K562 (cell line): Measurements from ENCODE around the gene SUGP1. TPM values are rescaled to one million over a fixed set of nuclear protein-coding genes. Genes with fewer than 3 reads are reported as not detected.

Experiments
- ATF1 ChIP-seq, 2 experiments: fragments of 450-650 bp in 1 of 2; IDR thresholded peaks; 2 replicates each; pipeline ENCODE4 v1.6.1; 2016; ENCODE audit warnings: missing compliant biosample characterization in 1 of 2, missing genetic modification characterization in 1 of 2
- CREM ChIP-seq: IDR thresholded peaks from 2 replicates; pipeline ENCODE4 v1.6.1; 2014; ENCODE audit warnings: antibody characterized with exemption, low read depth
- E2F6 ChIP-seq, 2 experiments: IDR thresholded peaks; 2 replicates each; pipeline ENCODE4 v1.6.1; 2011; ENCODE audit warnings: borderline replicate concordance in 1 of 2, control low read depth in 1 of 2, low read depth in 1 of 2, low read length in 1 of 2, mild to moderate bottlenecking in 1 of 2, mixed read lengths in 1 of 2, moderate library complexity in 1 of 2; ENCODE audit not compliant: insufficient read depth in 1 of 2, insufficient read length in 1 of 2, poor library complexity in 1 of 2, severe bottlenecking in 1 of 2; ENCODE audit errors: extremely low read depth in 1 of 2
- ELF4 ChIP-seq: fragments of 450-650 bp; formaldehyde crosslinking; IDR thresholded peaks from 2 replicates; pipeline ENCODE4 v1.4.0; 2022; ENCODE audit warnings: missing genetic modification characterization
- MCM3 ChIP-seq: fragments of 450-650 bp; IDR thresholded peaks from 2 replicates; pipeline ENCODE4 v1.6.1; 2016
- MGA ChIP-seq: fragments of 450-650 bp; IDR thresholded peaks from 2 replicates; pipeline ENCODE4 v1.6.1; 2016; ENCODE audit warnings: mild to moderate bottlenecking, moderate library complexity
- TCF15 ChIP-seq: fragments of 250-450 bp; sonication (Bioruptor Pico); IDR thresholded peaks from 2 replicates; pipeline ENCODE4 v1.8.0; 2022; ENCODE audit warnings: moderate library complexity, mild to moderate bottlenecking, inconsistent platforms
- ZNF24 ChIP-seq: fragments of 450-650 bp; IDR thresholded peaks from 2 replicates; pipeline ENCODE4 v1.6.1; 2016
- ZNF778 ChIP-seq: fragments of 450-650 bp; formaldehyde crosslinking; IDR thresholded peaks from 2 replicates; pipeline ENCODE4 v1.4.0; 2020; ENCODE audit warnings: mild to moderate bottlenecking, moderate library complexity
- polyA plus RNA-seq, 8 experiments: library from polyadenylated mRNA; depleted of rRNA in 4 of 8; stranded (reverse) in 5 of 8; unstranded in 3 of 8; fragments of >200 nt; fragmentation: Nextera tagmentation in 2 of 8; fragmentation: Illumina TruSeq in 1 of 8; extraction: Ambion mirVana in 2 of 8; extraction: Trizol in 1 of 8; gene quantifications; 2 replicates each; pipeline versions ENCODE4 v1.2.1 to v1.2.3, GENCODE V29; 2011 to 2014; ENCODE audit warnings: inconsistent platforms in 1 of 8, missing spikeins in 1 of 8
- total RNA-seq, 7 experiments: library from RNA; depleted of rRNA in 6 of 7; stranded (reverse); fragments of >200 nt in 6 of 7; fragmentation: Illumina TruSeq in 2 of 7; extraction: Trizol in 2 of 7; gene quantifications; 2 replicates each; pipeline versions ENCODE4 v1.2.1 to v1.2.3, GENCODE V29; 2011 to 2021; ENCODE audit warnings: low replicate concordance in 1 of 7
- TF ChIP-seq, protein P1 (sequence below): fragments of 200-800 bp; sonication (Bioruptor generic); IDR thresholded peaks from 2 replicates; pipeline ENCODE4 v1.6.1; 2017; ENCODE audit warnings: missing genetic modification characterization, missing compliant biosample characterization
- TF ChIP-seq, protein P2 (sequence below): fragments of 450-650 bp; IDR thresholded peaks from 2 replicates; pipeline ENCODE4 v1.7.0; 2016; ENCODE audit warnings: borderline replicate concordance

The SUGP1 gene
- total and polyA plus RNA-seq, 9 of the 15 experiments (the other 6 are each of a cell fraction or from before 2014, with no cell fraction given), result 1.0 to 53.3 (median 32.4) TPM

DNA sequence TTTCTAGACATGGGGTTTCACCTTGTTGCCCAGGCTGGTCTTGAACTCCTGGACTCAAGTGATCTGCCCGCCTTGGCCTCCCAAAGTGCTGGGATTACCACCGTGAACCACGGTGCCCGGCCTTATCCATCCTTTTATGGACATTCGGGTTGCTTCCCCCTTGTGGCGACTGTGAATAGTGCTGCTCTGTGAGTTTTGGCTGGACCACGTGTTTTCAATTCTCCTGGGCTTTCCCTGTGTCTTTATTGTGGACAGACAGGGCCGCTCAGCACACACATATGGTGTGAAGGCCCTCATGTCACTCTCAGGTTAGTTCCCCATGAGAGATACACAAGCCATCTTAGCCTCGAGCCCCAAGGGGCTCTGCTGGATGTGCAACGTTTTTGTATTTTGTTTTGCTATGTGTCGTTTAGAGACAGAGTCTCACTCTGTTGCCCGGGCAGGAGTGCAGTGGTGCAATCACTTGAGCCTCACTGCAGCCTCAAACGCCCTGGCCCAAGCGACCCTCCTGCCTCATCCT is 40.8 kb upstream of the SUGP1 start (continued):
- TF ChIP-seq MGA (peak; percentile 80), ZNF778 (CRISPR knock-in tag) (no peak), ATF1 (CRISPR knock-in tag; IDR thresholded peaks at IDR 0.05) (no peak), ATF1 (tag; IDR thresholded peaks at IDR 0.05) (0 out of 2 replicates have a peak, but pooled peaks have one; percentile 21), ELF4 (CRISPR knock-in tag) (no peak), ZNF24 (no peak), CREM (0 out of 2 replicates have a peak, but pooled peaks have one; percentile 32), TCF15 (no peak), E2F6 (IDR thresholded peaks at IDR 0.05; ENCODE audit: borderline replicate concordance in 1 of 2, extremely low read depth in 1 of 2, insufficient read depth in 1 of 2, insufficient read length in 1 of 2, low read depth in 1 of 2, low read length in 1 of 2, poor library complexity in 1 of 2, severe bottlenecking in 1 of 2) (peak; percentile 15 to 68), MCM3 (no peak)
- TF ChIP-seq, protein P1, sequence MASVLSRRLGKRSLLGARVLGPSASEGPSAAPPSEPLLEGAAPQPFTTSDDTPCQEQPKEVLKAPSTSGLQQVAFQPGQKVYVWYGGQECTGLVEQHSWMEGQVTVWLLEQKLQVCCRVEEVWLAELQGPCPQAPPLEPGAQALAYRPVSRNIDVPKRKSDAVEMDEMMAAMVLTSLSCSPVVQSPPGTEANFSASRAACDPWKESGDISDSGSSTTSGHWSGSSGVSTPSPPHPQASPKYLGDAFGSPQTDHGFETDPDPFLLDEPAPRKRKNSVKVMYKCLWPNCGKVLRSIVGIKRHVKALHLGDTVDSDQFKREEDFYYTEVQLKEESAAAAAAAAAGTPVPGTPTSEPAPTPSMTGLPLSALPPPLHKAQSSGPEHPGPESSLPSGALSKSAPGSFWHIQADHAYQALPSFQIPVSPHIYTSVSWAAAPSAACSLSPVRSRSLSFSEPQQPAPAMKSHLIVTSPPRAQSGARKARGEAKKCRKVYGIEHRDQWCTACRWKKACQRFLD (CRISPR knock-in tag), result peak; percentile 43
- TF ChIP-seq, protein P2, sequence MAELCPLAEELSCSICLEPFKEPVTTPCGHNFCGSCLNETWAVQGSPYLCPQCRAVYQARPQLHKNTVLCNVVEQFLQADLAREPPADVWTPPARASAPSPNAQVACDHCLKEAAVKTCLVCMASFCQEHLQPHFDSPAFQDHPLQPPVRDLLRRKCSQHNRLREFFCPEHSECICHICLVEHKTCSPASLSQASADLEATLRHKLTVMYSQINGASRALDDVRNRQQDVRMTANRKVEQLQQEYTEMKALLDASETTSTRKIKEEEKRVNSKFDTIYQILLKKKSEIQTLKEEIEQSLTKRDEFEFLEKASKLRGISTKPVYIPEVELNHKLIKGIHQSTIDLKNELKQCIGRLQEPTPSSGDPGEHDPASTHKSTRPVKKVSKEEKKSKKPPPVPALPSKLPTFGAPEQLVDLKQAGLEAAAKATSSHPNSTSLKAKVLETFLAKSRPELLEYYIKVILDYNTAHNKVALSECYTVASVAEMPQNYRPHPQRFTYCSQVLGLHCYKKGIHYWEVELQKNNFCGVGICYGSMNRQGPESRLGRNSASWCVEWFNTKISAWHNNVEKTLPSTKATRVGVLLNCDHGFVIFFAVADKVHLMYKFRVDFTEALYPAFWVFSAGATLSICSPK, result no peak
